Activated CD8-positive, alpha-beta memory T cell treated with anti-CD3 and anti-CD28 coated beads, Interleukin-2, amount 10 ng/mL, durations not matched to agents 7 days and 5 days (primary cell): Measurements from ENCODE around the gene RHBDD1. TPM values are rescaled to one million over a fixed set of nuclear protein-coding genes. Genes with fewer than 3 reads are reported as not detected.
"Not testable (repeated sequence)": the region's sequence is repeated elsewhere in the genome, so short reads cannot be mapped to it uniquely, and the experiment has no call there.

ENCODE experiments used
- ATAC-seq: fragments of 150-1000 bp; cut with Tn5 transposase; one replicate; pipeline ENCODE4 v1.10.0; 2021; ENCODE audit warnings: moderate library complexity
- CTCF ChIA-PET: fragments of 350-600 bp; sonication (Branson Sonifier 250); formaldehyde crosslinking; loops from one replicate; lab custom pipeline; 2021; ENCODE audit warnings: antibody characterized with exemption; lab: Charles Lee
- DNase-seq: peaks from one replicate; pipeline ENCODE4 v3.0.0-alpha.2; 2020
- H3K27ac Mint-ChIP-seq: one replicate; pipeline ENCODE4 v1.8.0; 2021; ENCODE audit warnings: mild to moderate bottlenecking, mixed read lengths
- H3K27me3 Mint-ChIP-seq: one replicate; pipeline ENCODE4 v1.8.0; 2021; ENCODE audit warnings: mixed read lengths
- H3K36me3 Mint-ChIP-seq: one replicate; pipeline ENCODE4 v1.8.0; 2021; ENCODE audit warnings: mild to moderate bottlenecking, mixed read lengths
- H3K4me1 Mint-ChIP-seq: one replicate; pipeline ENCODE4 v1.8.0; 2021; ENCODE audit warnings: mixed read lengths
- H3K4me3 Mint-ChIP-seq: one replicate; pipeline ENCODE4 v1.8.0; 2021; ENCODE audit warnings: mild to moderate bottlenecking, moderate library complexity, mixed read lengths
- H3K9me3 Mint-ChIP-seq: one replicate; pipeline ENCODE4 v1.8.0; 2022; ENCODE audit warnings: low read depth, mixed read lengths
- total RNA-seq, 2 experiments: library from RNA; stranded (reverse); gene quantifications; one replicate each; pipeline ENCODE4 v1.2.3, GENCODE V29; 2021

The RHBDD1 gene
- total RNA-seq, 2 experiments from 2014 or later: 29.8 to 32.2 TPM

DNA sequence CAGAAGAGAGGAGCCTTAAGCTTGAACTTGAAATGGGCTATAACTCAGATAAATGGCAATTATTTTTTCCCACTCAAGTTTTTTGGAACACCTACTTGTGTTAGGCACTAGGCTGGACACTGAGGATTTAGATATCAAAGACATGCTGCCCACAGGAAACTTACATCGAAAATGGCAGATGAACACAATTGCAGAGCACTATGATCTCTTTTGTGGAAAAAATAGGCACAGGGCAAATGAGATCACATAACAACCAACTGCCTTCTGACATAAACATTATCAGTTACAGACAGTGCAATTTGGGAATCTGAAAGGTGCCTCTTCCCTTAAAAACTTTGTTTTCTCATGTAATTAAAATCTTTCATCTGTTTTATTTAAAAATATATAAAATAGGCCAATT lies 32.4 kb upstream of the RHBDD1 start:
- ATAC-seq: no peak

DNA sequence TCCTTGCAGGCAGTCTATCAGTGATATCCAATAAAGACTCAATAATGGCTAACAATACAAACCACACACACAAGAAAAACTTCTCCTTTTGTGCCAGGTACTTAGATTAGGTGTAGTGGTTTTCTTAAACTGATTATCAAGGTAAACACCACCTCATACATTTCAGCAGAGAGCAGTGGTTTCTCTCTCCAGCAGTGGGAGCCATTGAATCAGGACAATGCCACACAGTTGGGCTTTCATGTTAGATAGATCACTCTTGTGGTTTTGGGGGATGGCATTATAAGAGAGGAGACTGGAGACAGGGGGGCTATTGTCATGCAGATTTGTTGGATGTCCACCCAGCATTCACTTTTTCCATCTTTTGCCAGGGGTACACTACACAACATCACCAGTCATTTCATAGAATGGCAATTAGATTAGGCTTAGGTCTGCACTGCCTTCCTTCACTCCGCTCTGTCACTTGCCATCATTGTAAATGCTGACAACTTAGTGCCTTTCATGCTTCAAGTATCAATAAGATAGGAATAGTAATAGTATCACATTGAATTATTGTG lies 22.6 kb upstream of the RHBDD1 start:
- Mint-ChIP-seq H3K36me3 (no peaks in the 10 kb centered on the region), H3K4me1 (no peaks in the 10 kb centered on the region), H3K27me3 (peaks cover 37% of the 10 kb centered on the region), H3K9me3 (no peaks in the 10 kb centered on the region), H3K27ac (no peak overlapping the region), H3K4me3 (no peak overlapping the region)
- CTCF ChIA-PET: interaction anchor here (1.4 kb wide), 1 partner anchor 173 kb away, joined by 3 read pairs; no protein-coding TSS in a partner anchor
- ATAC-seq (no peak), DNase-seq (no peak)

More for the DNA sequence above, 32.4 kb upstream of the RHBDD1 start:
- Mint-ChIP-seq H3K27me3 (peaks cover 36% of the 10 kb centered on the region), H3K36me3 (no peaks in the 10 kb centered on the region), H3K9me3 (no peaks in the 10 kb centered on the region), H3K4me1 (peaks cover 20% of the 10 kb centered on the region), H3K4me3 (no peak overlapping the region), H3K27ac (no peak overlapping the region)
- CTCF ChIA-PET: interaction anchor here (0.9 to 7.0 kb wide), 11 partner anchors 8 to 588 kb away, joined by 3 to 58 read pairs (median 5); partner anchors contain the start of gene RHBDD1
- no peak for DNase-seq

GRCh38 chr2:226818930-226819329 lies 16.9 kb upstream of the RHBDD1 start:
- no peaks in the 10 kb centered on the region for H3K4me1 Mint-ChIP-seq
- peaks cover 12% of the 10 kb centered on the region for H3K27me3 Mint-ChIP-seq
- no peak for ATAC-seq
- CTCF ChIA-PET: no interaction called here
- no peaks in the 10 kb centered on the region for H3K9me3 Mint-ChIP-seq
- no peak for DNase-seq
- H3K4me3 Mint-ChIP-seq: no peak overlapping the region
- peaks cover 2% of the 10 kb centered on the region for H3K36me3 Mint-ChIP-seq
- no peak overlapping the region for H3K27ac Mint-ChIP-seq

DNA sequence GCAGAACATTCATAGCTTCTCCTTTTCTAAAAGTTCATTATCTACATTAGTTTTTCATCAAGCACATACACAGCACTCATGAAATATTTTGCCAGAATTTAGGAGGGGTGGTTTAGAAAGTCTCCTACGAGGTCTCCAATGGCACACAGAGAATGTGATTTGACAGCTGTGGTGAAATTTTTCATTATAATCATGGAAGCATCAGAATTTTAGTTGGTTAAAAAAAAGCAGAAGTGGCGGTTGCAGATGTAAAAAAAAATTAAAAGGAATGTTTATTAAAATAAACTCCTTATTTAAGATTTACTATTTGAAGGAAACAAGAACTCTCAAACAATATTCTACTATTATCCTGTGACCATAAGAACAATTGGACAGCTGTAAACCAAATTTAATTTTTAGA lies 10.8 kb upstream of the RHBDD1 start:
- DNase-seq (no peak), ATAC-seq (no peak)
- H3K36me3 Mint-ChIP-seq: peaks cover 2% of the 10 kb centered on the region
- H3K4me3 Mint-ChIP-seq: no peak overlapping the region
- CTCF ChIA-PET: interaction anchor here (1.4 kb wide), 1 partner anchor 23 kb away, joined by 6 read pairs; no protein-coding TSS in a partner anchor
- no peaks in the 10 kb centered on the region for H3K27me3 Mint-ChIP-seq
- H3K9me3 Mint-ChIP-seq: no peaks in the 10 kb centered on the region
- peaks cover 1% of the 10 kb centered on the region for H3K4me1 Mint-ChIP-seq
- no peak overlapping the region for H3K27ac Mint-ChIP-seq

- Mint-ChIP-seq H3K4me3 (no peak overlapping the region), H3K27me3 (no peaks in the 10 kb centered on the region), H3K4me1 (peaks cover 4% of the 10 kb centered on the region)
Measured at GRCh38 chr2:226828191-226828590, 7.7 kb upstream of the RHBDD1 start.

DNA sequence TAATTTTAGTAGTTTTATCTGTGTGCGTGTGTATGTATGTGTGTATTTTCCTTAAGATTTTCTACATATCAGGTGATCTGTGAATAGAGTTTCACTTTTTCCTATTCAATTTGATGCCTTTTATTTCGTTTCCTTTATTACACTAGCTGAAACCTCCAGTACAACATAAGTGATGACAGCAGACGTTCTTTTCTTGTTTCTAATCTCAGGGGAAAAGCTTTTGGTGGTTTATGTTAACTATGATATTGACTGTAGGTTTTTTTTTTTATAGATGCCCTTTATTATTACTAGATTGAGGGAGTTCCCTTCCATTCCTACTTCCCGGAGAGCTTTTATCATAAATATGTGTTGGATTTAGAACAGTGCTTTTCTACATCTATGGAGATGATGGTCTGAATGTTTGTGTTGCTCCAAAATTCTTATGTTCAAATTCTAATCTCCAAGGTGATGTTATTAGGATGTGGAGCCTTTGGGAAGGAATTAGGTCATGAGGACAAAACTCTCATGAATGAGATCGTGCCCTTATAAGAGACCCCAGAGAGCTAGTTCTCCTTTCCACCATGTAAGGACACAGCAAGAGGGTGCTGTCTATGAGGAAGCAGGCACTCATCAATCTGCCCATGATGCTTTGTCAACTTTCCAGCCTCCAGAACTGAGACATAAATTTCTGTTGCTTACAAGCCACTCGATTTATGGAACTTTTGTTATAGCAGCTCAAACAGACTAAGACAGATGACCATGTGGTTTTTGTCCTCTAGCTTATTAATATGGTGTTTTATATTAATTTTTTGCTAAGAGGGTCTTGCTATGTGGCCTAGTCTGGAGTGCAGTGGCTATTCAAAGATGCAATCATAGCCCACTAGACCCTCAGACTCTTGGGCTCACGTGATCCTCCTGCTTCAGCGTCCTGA lies 5.9 kb upstream of the RHBDD1 start:
- Mint-ChIP-seq H3K9me3 (no peaks in the 10 kb centered on the region), H3K4me3 (no peak overlapping the region), H3K36me3 (peaks cover 15% of the 10 kb centered on the region), H3K4me1 (peaks cover 13% of the 10 kb centered on the region), H3K27ac (no peak overlapping the region), H3K27me3 (no peaks in the 10 kb centered on the region)
- ATAC-seq: no peak
- CTCF ChIA-PET: interaction anchor here (1.1 to 1.6 kb wide), 2 partner anchors 27 to 32 kb away, joined by 3 to 6 read pairs; no protein-coding TSS in a partner anchor
- DNase-seq: no peak

More at GRCh38 chr2:226828191-226828590, 7.7 kb upstream of the RHBDD1 start:
- ATAC-seq: no peak
- H3K36me3 Mint-ChIP-seq: peaks cover 16% of the 10 kb centered on the region
- no peak overlapping the region for H3K27ac Mint-ChIP-seq
- no peaks in the 10 kb centered on the region for H3K9me3 Mint-ChIP-seq
- CTCF ChIA-PET: interaction anchor here (1.7 kb wide), 1 partner anchor 25 kb away, joined by 5 read pairs; no protein-coding TSS in a partner anchor
- DNase-seq: no peak

DNA sequence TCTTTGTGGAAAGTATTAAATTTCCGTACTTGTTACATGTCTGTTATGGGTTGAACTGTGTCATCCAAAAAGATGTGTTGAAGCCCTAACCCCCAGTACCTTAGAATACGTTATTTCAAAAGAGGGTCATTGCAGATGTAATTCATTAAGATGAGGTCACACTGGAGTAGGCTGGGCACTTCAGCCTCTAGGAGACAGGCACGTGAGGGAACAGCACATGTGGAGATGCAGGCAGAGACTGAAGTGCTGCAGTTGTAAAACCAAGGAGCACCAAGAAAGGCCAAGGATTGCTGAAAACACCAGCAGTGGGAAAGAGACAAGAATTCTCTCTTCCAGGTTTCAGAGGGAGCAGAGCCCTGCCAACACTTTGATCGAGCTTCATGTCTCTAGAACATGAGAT lies 4.6 kb upstream of the RHBDD1 start:
- H3K36me3 Mint-ChIP-seq: peaks cover 17% of the 10 kb centered on the region
- CTCF ChIA-PET: no interaction called here

GRCh38 chr2:226832061-226832460 lies 3.8 kb upstream of the RHBDD1 start:
- Mint-ChIP-seq H3K4me3 (no peak overlapping the region), H3K36me3 (peaks cover 19% of the 10 kb centered on the region), H3K4me1 (peaks cover 15% of the 10 kb centered on the region), H3K27ac (no peak overlapping the region), H3K27me3 (no peaks in the 10 kb centered on the region), H3K9me3 (no peaks in the 10 kb centered on the region)
- ATAC-seq (no peak), DNase-seq (no peak)
- CTCF ChIA-PET: no interaction called here

More for the DNA sequence above, 4.6 kb upstream of the RHBDD1 start:
- peaks cover 13% of the 10 kb centered on the region for H3K4me1 Mint-ChIP-seq
- H3K27ac Mint-ChIP-seq: no peak overlapping the region
- no peak overlapping the region for H3K4me3 Mint-ChIP-seq
- no peaks in the 10 kb centered on the region for H3K9me3 Mint-ChIP-seq
- H3K27me3 Mint-ChIP-seq: no peaks in the 10 kb centered on the region
- ATAC-seq (no peak), DNase-seq (no peak)

- peaks cover 27% of the 10 kb centered on the region for H3K36me3 Mint-ChIP-seq
- H3K27ac Mint-ChIP-seq: peak overlapping the region; percentile 99
- not testable (repeated sequence) for H3K9me3 Mint-ChIP-seq, ATAC-seq, DNase-seq, H3K27me3 Mint-ChIP-seq
- CTCF ChIA-PET: interaction anchor here (2.0 to 2.1 kb wide), 2 partner anchors 32 to 35 kb away, joined by 15 read pairs; partner anchors contain the start of gene IRS1
- peaks cover 39% of the 10 kb centered on the region for H3K4me1 Mint-ChIP-seq
- H3K4me3 Mint-ChIP-seq: peak overlapping the region; percentile 86
Measured at GRCh38 chr2:226834880-226835279, 974 bp upstream of the RHBDD1 start.

DNA sequence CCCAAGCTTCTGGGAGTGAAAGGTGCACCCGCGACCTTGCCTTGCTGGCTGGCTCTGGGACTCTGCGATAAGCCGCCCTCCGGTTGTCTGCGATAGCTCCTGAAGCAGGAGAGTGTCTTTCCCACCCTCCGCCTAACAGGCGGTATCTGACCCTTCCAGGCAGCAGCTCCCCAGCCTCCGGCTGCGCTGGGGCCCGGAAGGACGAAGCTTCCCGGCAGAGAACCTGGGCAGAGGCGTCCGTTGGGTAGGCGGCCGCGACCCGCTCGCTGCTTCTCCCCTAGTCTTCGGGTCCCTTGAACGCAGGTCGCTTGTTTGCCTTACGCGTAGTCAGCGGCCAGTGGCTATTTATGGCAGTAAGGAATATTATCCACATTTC lies 446 bp upstream of the RHBDD1 start:
- peaks cover 42% of the 10 kb centered on the region for H3K4me1 Mint-ChIP-seq
- DNase-seq (no peak), ATAC-seq (peak; percentile 29)
- H3K27me3 Mint-ChIP-seq: no peaks in the 10 kb centered on the region
- peaks cover 33% of the 10 kb centered on the region for H3K36me3 Mint-ChIP-seq
- CTCF ChIA-PET: interaction anchor here (0.6 to 2.1 kb wide), 4 partner anchors 33 to 328 kb away, joined by 3 to 15 read pairs (median 9); partner anchors contain the start of gene IRS1
- peak overlapping the region; percentile 99 for H3K27ac Mint-ChIP-seq
- no peaks in the 10 kb centered on the region for H3K9me3 Mint-ChIP-seq
- peak overlapping the region; percentile 86 for H3K4me3 Mint-ChIP-seq

DNA sequence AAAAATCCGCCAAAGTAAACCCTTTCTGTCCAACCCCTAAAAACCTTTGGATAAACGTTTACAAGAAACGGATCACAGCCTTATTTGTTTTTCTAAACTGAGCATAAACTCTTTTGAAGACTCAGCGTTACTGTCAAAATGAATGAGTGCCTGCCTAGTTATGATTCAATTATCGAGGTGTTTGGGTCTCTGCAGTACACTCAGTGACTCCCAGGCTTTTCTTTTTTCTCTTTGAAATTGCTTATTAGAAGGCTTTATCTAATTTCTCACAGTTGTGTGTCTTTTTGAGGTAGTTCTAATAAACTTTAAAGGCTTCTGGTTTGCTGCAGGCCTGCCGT lies 663 bp downstream of the RHBDD1 start:
- Mint-ChIP-seq H3K4me1 (peaks cover 47% of the 10 kb centered on the region), H3K27ac (peak overlapping the region; percentile 99), H3K9me3 (no peaks in the 10 kb centered on the region), H3K36me3 (peaks cover 32% of the 10 kb centered on the region), H3K27me3 (no peaks in the 10 kb centered on the region), H3K4me3 (peak overlapping the region; percentile 86)
- ATAC-seq: no peak
- no peak for DNase-seq
- CTCF ChIA-PET: interaction anchor here (0.9 to 2.1 kb wide), 3 partner anchors 34 to 38 kb away, joined by 3 to 15 read pairs (median 15); partner anchors contain the start of gene IRS1

DNA sequence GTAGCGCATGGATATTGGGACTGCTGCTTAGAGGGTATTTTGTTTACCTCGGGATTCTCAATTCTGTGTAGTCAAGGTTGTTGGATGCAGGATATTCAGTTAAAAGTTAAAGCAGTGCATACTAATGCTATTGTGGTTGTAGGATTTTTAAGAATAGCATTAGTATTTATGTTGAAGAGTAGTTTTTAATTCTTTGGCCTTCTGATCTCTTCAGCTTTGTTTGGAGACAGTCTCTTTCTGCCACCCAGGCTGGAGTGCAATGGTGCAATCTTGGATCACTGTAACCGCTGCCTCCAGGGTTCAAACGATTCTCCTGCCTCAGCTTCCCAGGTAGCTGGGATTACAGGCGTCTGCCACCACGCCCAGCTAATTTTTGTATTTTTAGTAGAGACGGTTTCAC lies 1.5 kb downstream of the RHBDD1 start:
- peak overlapping the region; percentile 99 for H3K27ac Mint-ChIP-seq
- peak overlapping the region; percentile 86 for H3K4me3 Mint-ChIP-seq
- peaks cover 47% of the 10 kb centered on the region for H3K4me1 Mint-ChIP-seq
- CTCF ChIA-PET: interaction anchor here (1.5 kb wide), 1 partner anchor 35 kb away, joined by 3 read pairs; no protein-coding TSS in a partner anchor
- H3K27me3 Mint-ChIP-seq: no peaks in the 10 kb centered on the region
- peaks cover 34% of the 10 kb centered on the region for H3K36me3 Mint-ChIP-seq
- H3K9me3 Mint-ChIP-seq: no peaks in the 10 kb centered on the region
- DNase-seq: no peak
- ATAC-seq: no peak
